Right atrium auricular region (tissue), 2 donors: ENCODE data around the gene ARMC2. TPM values are rescaled to one million over a fixed set of nuclear protein-coding genes. Genes with fewer than 3 reads are reported as not detected.

Source experiments
- DNase-seq: peaks from one replicate; pipeline ENCODE4 v3.0.0-alpha.2; 2019; ENCODE audit warnings: low spot score
- H3K27ac ChIP-seq, 2 donors: fragments of 200-600 bp; sonication (generic); 1 replicate in 1 of 2; 2 replicates in 1 of 2; pipeline ENCODE4 v1.5.1; 2016 to 2019
- H3K27me3 ChIP-seq, 2 donors: fragments of 200-600 bp; sonication (generic); one replicate each; pipeline versions ENCODE4 v1.5.1 to v1.6.0; 2017 to 2019
- H3K36me3 ChIP-seq: fragments of 200-600 bp; sonication (generic); one replicate; pipeline ENCODE4 v1.5.1; 2016
- H3K4me1 ChIP-seq, 2 donors: fragments of 200-600 bp; sonication (generic); one replicate each; pipeline versions ENCODE4 v1.5.1 to v1.6.0; 2017 to 2019
- H3K4me3 ChIP-seq, 2 donors: fragments of 200-600 bp; sonication (generic); 1 replicate in 1 of 2; 2 replicates in 1 of 2; pipeline ENCODE4 v1.5.1; 2017 to 2019; ENCODE audit warnings: mild to moderate bottlenecking in 1 of 2, moderate library complexity in 1 of 2
- H3K9me3 ChIP-seq, 2 donors: fragments of 200-600 bp; sonication (generic); one replicate each; pipeline ENCODE4 v1.5.1; 2019
- CTCF ChIP-seq, 2 donors: fragments of 200-600 bp; sonication (generic); IDR thresholded peaks; one replicate each; pipeline ENCODE4 v1.5.1; 2019; ENCODE audit warnings: antibody characterized with exemption in 2 of 2
- total RNA-seq, 2 donors: library from RNA; depleted of rRNA; stranded (reverse); fragments of >200 nt; gene quantifications; one replicate each; pipeline ENCODE4 v1.1.0, GENCODE V29; 2016

ARMC2 gene
- total RNA-seq, 2 donors from 2014 or later: 5.3 to 5.5 TPM

- peaks cover 0 to 35% of the 10 kb centered on the region in 2 donors for H3K4me1 ChIP-seq
- no peak for DNase-seq
- H3K36me3 ChIP-seq: no peaks in the 10 kb centered on the region
- H3K9me3 ChIP-seq: no peaks in the 10 kb centered on the region
- no peaks in the 10 kb centered on the region for H3K27me3 ChIP-seq
- H3K27ac ChIP-seq: peak overlapping the region; percentile 70 to 72
- H3K4me3 ChIP-seq: no peak overlapping the region
- no peak for TF ChIP-seq CTCF (IDR thresholded peaks at IDR 0.05)
Observed at GRCh38 chr6:108895571-108895970, 47.3 kb downstream of the ARMC2 start.

GRCh38 chr6:108896111-108896661, 48.0 kb downstream of the ARMC2 start:
- no peaks in the 10 kb centered on the region for H3K36me3 ChIP-seq

GRCh38 chr6:108897371-108897770, 49.1 kb downstream of the ARMC2 start:
- no peak overlapping the region for H3K4me3 ChIP-seq
- no peaks in the 10 kb centered on the region for H3K36me3 ChIP-seq
- DNase-seq: no peak
- TF ChIP-seq CTCF (IDR thresholded peaks at IDR 0.05): no peak
- peak overlapping the region; percentile 48 to 70 for H3K27ac ChIP-seq
- no peaks in the 10 kb centered on the region for H3K27me3 ChIP-seq
- no peaks in the 10 kb centered on the region for H3K9me3 ChIP-seq
- H3K4me1 ChIP-seq: peaks cover 0 to 41% of the 10 kb centered on the region in 2 donors

More at GRCh38 chr6:108896111-108896661, 48.0 kb downstream of the ARMC2 start:
- Histone ChIP-seq H3K27me3 (no peaks in the 10 kb centered on the region), H3K4me1 (peaks cover 0 to 35% of the 10 kb centered on the region in 2 donors), H3K27ac (peak overlapping the region; percentile 70 to 72), H3K9me3 (no peaks in the 10 kb centered on the region), H3K4me3 (no peak overlapping the region)
- DNase-seq: no peak
- TF ChIP-seq CTCF (IDR thresholded peaks at IDR 0.05): no peak

GRCh38 chr6:108902382-108902792, 54.2 kb downstream of the ARMC2 start:
- no peaks in the 10 kb centered on the region for H3K27me3 ChIP-seq
- H3K9me3 ChIP-seq: no peaks in the 10 kb centered on the region
- H3K4me3 ChIP-seq: no peak overlapping the region
- H3K36me3 ChIP-seq: no peaks in the 10 kb centered on the region
- no peak for TF ChIP-seq CTCF (IDR thresholded peaks at IDR 0.05)
- no peak for DNase-seq
- peaks cover 0 to 21% of the 10 kb centered on the region in 2 donors for H3K4me1 ChIP-seq
- peak overlapping the region; percentile 10 to 40 for H3K27ac ChIP-seq

- DNase-seq: no peak
- TF ChIP-seq CTCF (IDR thresholded peaks at IDR 0.05): no peak
Observed at GRCh38 chr6:108903796-108904195, 55.6 kb downstream of the ARMC2 start.

GRCh38 chr6:108904741-108905140, 56.5 kb downstream of the ARMC2 start:
- TF ChIP-seq CTCF (IDR thresholded peaks at IDR 0.05): no peak
- Histone ChIP-seq H3K9me3 (no peaks in the 10 kb centered on the region), H3K36me3 (no peaks in the 10 kb centered on the region), H3K27me3 (no peaks in the 10 kb centered on the region), H3K4me1 (peaks cover 0 to 10% of the 10 kb centered on the region in 2 donors), H3K4me3 (no peak overlapping the region), H3K27ac (peak overlapping the region in 1 of 2 donors; percentile 3)
- no peak for DNase-seq

More at GRCh38 chr6:108903796-108904195, 55.6 kb downstream of the ARMC2 start:
- no peak overlapping the region for H3K27ac ChIP-seq
- no peaks in the 10 kb centered on the region for H3K27me3 ChIP-seq
- H3K36me3 ChIP-seq: no peaks in the 10 kb centered on the region
- H3K9me3 ChIP-seq: no peaks in the 10 kb centered on the region
- peaks cover 0 to 10% of the 10 kb centered on the region in 2 donors for H3K4me1 ChIP-seq
- H3K4me3 ChIP-seq: no peak overlapping the region
